PFSK-1 (cell line): ENCODE data around the gene ADAM20.

Experiments used
- POLR2AphosphoS5 ChIP-seq: IDR thresholded peaks from 2 replicates; pipeline ENCODE4 v1.6.1; 2012; ENCODE audit warnings: low read depth, mild to moderate bottlenecking, control low read depth, low read length, moderate library complexity
- SIN3A ChIP-seq: IDR thresholded peaks from 2 replicates; pipeline ENCODE4 v1.6.1; 2012; ENCODE audit warnings: mild to moderate bottlenecking, low read length, moderate library complexity, borderline replicate concordance; ENCODE audit not compliant: insufficient read depth

DNA sequence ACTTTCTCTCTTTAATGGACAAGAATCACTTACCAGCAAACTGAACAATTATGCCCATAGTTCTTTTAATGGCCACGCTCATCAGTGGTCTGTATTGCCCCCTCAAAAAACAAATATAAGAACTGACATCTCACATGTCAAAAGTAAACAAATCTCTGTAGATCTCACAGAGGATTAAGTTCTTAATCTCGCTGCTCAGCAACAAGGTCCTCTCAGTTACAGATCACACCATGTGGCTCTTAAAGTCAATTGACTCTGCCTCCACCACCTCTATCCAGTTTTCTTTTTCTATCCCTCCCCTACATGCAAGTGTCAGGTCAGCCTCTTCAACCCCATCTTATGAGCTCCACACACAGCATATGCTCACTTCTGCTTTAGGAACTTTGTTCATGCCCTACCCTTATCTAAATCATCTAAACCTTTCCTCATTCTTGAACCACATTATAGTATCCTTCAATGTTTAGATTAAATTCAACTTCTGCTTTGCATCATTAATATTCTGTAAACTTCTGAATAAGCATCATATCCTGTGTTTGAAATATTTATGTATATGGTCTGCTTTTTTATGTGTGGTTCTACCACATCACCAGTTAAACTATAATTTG lies 7.2 kb downstream of the ADAM20 start:
- TF ChIP-seq POLR2AphosphoS5 (no peak), SIN3A (no peak)
